CD14-positive monocyte (primary cell): ENCODE results near the gene HUNK. TPM values are rescaled to one million over a fixed set of nuclear protein-coding genes. Genes with fewer than 3 reads are reported as not detected.

ENCODE experiments used
- DNase-seq, 3 donors: peaks; one replicate each; pipeline ENCODE4 v3.0.0-alpha.2; 2011 to 2022
- H2AFZ ChIP-seq: 2 replicates; pipeline ENCODE4 v1.6.0; 2012; ENCODE audit warnings: mild to moderate bottlenecking, low read depth, low read length, inconsistent platforms; ENCODE audit not compliant: insufficient read depth, poor library complexity, severe bottlenecking
- H3K27ac ChIP-seq, 2 donors: 1 replicate in 1 of 2; 2 replicates in 1 of 2; pipeline ENCODE4 v1.5.1; 2012 to 2013; ENCODE audit warnings: low read length in 2 of 2, control low read depth in 1 of 2, inconsistent platforms in 1 of 2, low read depth in 1 of 2, mild to moderate bottlenecking in 1 of 2
- H3K27me3 ChIP-seq, 2 donors: one replicate each; pipeline versions ENCODE4 v1.6.0 to v1.6.1; 2011 to 2013; ENCODE audit warnings: low read length in 2 of 2; ENCODE audit not compliant: control insufficient read depth in 2 of 2, insufficient read depth in 2 of 2
- H3K36me3 ChIP-seq, 2 donors: replicated peaks in 1 of 2; 1 replicate in 1 of 2; 2 replicates in 1 of 2; pipeline versions ENCODE4 v1.5.1 to v1.6.1; 2012 to 2013; ENCODE audit warnings: low read length in 2 of 2, control low read depth in 1 of 2, inconsistent platforms in 1 of 2, mild to moderate bottlenecking in 1 of 2; ENCODE audit not compliant: insufficient read depth in 2 of 2, control insufficient read depth in 1 of 2
- H3K4me1 ChIP-seq, 2 donors: 1 replicate in 1 of 2; 2 replicates in 1 of 2; pipeline versions ENCODE4 v1.5.1 to v1.6.1; 2012 to 2013; ENCODE audit warnings: low read length in 2 of 2, control low read depth in 1 of 2, inconsistent platforms in 1 of 2, mild to moderate bottlenecking in 1 of 2, moderate library complexity in 1 of 2; ENCODE audit not compliant: insufficient read depth in 2 of 2, control insufficient read depth in 1 of 2
- H3K4me2 ChIP-seq: replicated peaks from 2 replicates; pipeline ENCODE3; 2012; ENCODE audit warnings: low read length, moderate library complexity, mild to moderate bottlenecking; ENCODE audit not compliant: poor library complexity, severe bottlenecking; ENCODE audit errors: extremely low read depth
- H3K4me3 ChIP-seq, 3 experiments: fragments of 200-600 bp in 1 of 3; sonication (generic) in 1 of 3; replicated peaks in 1 of 3; 1 replicate in 2 of 3; 2 replicates in 1 of 3; pipeline ENCODE4 v1.5.1; 2011 to 2013; ENCODE audit warnings: low read length in 3 of 3, mild to moderate bottlenecking in 3 of 3, control low read depth in 2 of 3, low read depth in 2 of 3, inconsistent platforms in 1 of 3, moderate library complexity in 1 of 3
- H3K79me2 ChIP-seq: 2 replicates; pipeline ENCODE4 v1.6.0; 2012; ENCODE audit warnings: mild to moderate bottlenecking, control low read depth, inconsistent platforms, low read length, moderate library complexity; ENCODE audit not compliant: insufficient read depth
- H3K9ac ChIP-seq: 2 replicates; pipeline ENCODE4 v1.6.0; 2017; ENCODE audit warnings: low read length, mild to moderate bottlenecking; ENCODE audit not compliant: insufficient read depth, poor library complexity, severe bottlenecking
- H3K9me3 ChIP-seq, 2 donors: replicated peaks in 1 of 2; 1 replicate in 1 of 2; 2 replicates in 1 of 2; pipeline versions ENCODE4 v1.5.1 to v1.6.1; 2012 to 2013; ENCODE audit warnings: low read length in 2 of 2, control low read depth in 1 of 2; ENCODE audit not compliant: control insufficient read depth in 1 of 2, insufficient read depth in 1 of 2
- H4K20me1 ChIP-seq: 2 replicates; pipeline ENCODE4 v1.6.0; 2012; ENCODE audit warnings: mild to moderate bottlenecking, low read length, control low read depth, moderate library complexity; ENCODE audit not compliant: insufficient read depth
- H3K27ac Mint-ChIP-seq, 7 donors: one replicate each; pipeline ENCODE4 v1.8.0; 2020; ENCODE audit warnings: mild to moderate bottlenecking in 7 of 7, mixed read lengths in 7 of 7, moderate library complexity in 6 of 7, inconsistent platforms in 2 of 7
- H3K27me3 Mint-ChIP-seq, 3 donors: one replicate each; pipeline ENCODE4 v1.8.0; 2021 to 2022; ENCODE audit warnings: low read depth in 3 of 3, mild to moderate bottlenecking in 3 of 3, mixed read lengths in 3 of 3, moderate library complexity in 3 of 3, inconsistent platforms in 1 of 3
- H3K36me3 Mint-ChIP-seq, 2 donors: one replicate each; pipeline ENCODE4 v1.8.0; 2020; ENCODE audit warnings: mixed read lengths in 2 of 2, inconsistent platforms in 1 of 2, mild to moderate bottlenecking in 1 of 2
- H3K4me1 Mint-ChIP-seq: one replicate; pipeline ENCODE4 v1.8.0; 2020; ENCODE audit warnings: mild to moderate bottlenecking, mixed read lengths
- H3K4me3 Mint-ChIP-seq, 2 donors: one replicate each; pipeline ENCODE4 v1.8.0; 2020; ENCODE audit warnings: mild to moderate bottlenecking in 2 of 2, mixed read lengths in 2 of 2, moderate library complexity in 1 of 2
- H3K9me3 Mint-ChIP-seq, 7 donors: one replicate each; pipeline ENCODE4 v1.8.0; 2020 to 2022; ENCODE audit warnings: mixed read lengths in 7 of 7, mild to moderate bottlenecking in 6 of 7, moderate library complexity in 6 of 7, inconsistent platforms in 2 of 7
- CTCF ChIP-seq: fragments of 200-600 bp; IDR thresholded peaks from one replicate; pipeline ENCODE4 v1.8.0; 2022; ENCODE audit warnings: antibody characterized with exemption, mild to moderate bottlenecking
- WGBS: methylation state at CpG from one replicate; pipeline ENCODE4 v1.1.5; 2013; ENCODE audit warnings: missing lambda C conversion rate; ENCODE audit not compliant: insufficient coverage; 5-methylcytosine and 5-hydroxymethylcytosine counted together
- intact Hi-C, 2 donors: fragments of 100-400 bp; cut with micrococcal nuclease; formaldehyde crosslinking; loops; one replicate each; pipeline versions ENCODE4 v1.15.0 to v1.15.1; 2023
- polyA plus RNA-seq, 3 donors: library from polyadenylated mRNA; depleted of rRNA in 1 of 3; unstranded in 2 of 3; stranded (reverse) in 1 of 3; fragments of 300-500 nt in 2 of 3; fragments of >200 nt in 1 of 3; fragmentation: Illumina TruSeq in 2 of 3; gene quantifications; 1 replicate in 2 of 3; 2 replicates in 1 of 3; pipeline ENCODE4 v1.2.3, GENCODE V29; 2012 to 2021

The HUNK gene
- polyA plus RNA-seq, 3 donors = not detected

- H4K20me1 ChIP-seq = no peaks in the 10 kb centered on the region
- H3K4me2 ChIP-seq = no peak overlapping the region
- Mint-ChIP-seq H3K27ac (no peak overlapping the region), H3K9me3 (peaks cover 3 to 23% (median 14%) of the 10 kb centered on the region in 7 donors), H3K36me3 (no peaks in the 10 kb centered on the region), H3K27me3 (peaks cover 4 to 5% (median 4%) of the 10 kb centered on the region in 3 donors), H3K4me3 (no peak overlapping the region), H3K4me1 (no peaks in the 10 kb centered on the region)
- H2AFZ ChIP-seq = no peak overlapping the region
- H3K36me3 ChIP-seq = no peaks in the 10 kb centered on the region
- DNase-seq = no peak
- 80% methylated on average over 1 of the region's 3 CpGs for WGBS
- H3K4me3 ChIP-seq = no peak overlapping the region
- no peak for TF ChIP-seq CTCF
- H3K9me3 ChIP-seq = peaks cover 0 to 5% of the 10 kb centered on the region in 2 donors
- no peak overlapping the region for H3K9ac ChIP-seq
- no peak overlapping the region for H3K27ac ChIP-seq
- no peaks in the 10 kb centered on the region for H3K79me2 ChIP-seq
- no peaks in the 10 kb centered on the region for H3K27me3 ChIP-seq
- intact Hi-C loops = no loop called here
- no peaks in the 10 kb centered on the region for H3K4me1 ChIP-seq
Measured at GRCh38 chr21:32004291-32004690, 131.5 kb downstream of the HUNK start.

GRCh38 chr21:32007456-32007855, 134.6 kb downstream of the HUNK start:
- Histone ChIP-seq H3K27me3 (no peaks in the 10 kb centered on the region), H3K36me3 (no peaks in the 10 kb centered on the region), H3K4me1 (no peaks in the 10 kb centered on the region), H3K27ac (no peak overlapping the region), H4K20me1 (no peaks in the 10 kb centered on the region), H3K4me3 (no peak overlapping the region), H3K4me2 (no peak overlapping the region), H3K79me2 (no peaks in the 10 kb centered on the region), H2AFZ (no peak overlapping the region), H3K9ac (no peak overlapping the region), H3K9me3 (peaks cover 0 to 12% of the 10 kb centered on the region in 2 donors)
- peaks cover 0 to 4% (median 1%) of the 10 kb centered on the region in 3 donors for H3K27me3 Mint-ChIP-seq
- whole genome bisulfite sequencing = 100% methylated on average over 2 of the region's 5 CpGs
- no peak overlapping the region for H3K27ac Mint-ChIP-seq
- DNase-seq = no peak
- H3K4me3 Mint-ChIP-seq = no peak overlapping the region
- H3K4me1 Mint-ChIP-seq = no peaks in the 10 kb centered on the region
- H3K9me3 Mint-ChIP-seq = peaks cover 5 to 26% (median 13%) of the 10 kb centered on the region in 7 donors
- no peak for TF ChIP-seq CTCF
- no peaks in the 10 kb centered on the region for H3K36me3 Mint-ChIP-seq
- intact Hi-C loops = no loop called here
